Measurements from ENCODE around the gene TARS3. TPM values are rescaled to one million over a fixed set of nuclear protein-coding genes. Genes with fewer than 3 reads are reported as not detected.

TARS3 gene
- total RNA-seq, 1 donor from 2014 or later = 18.4 TPM

DNA sequence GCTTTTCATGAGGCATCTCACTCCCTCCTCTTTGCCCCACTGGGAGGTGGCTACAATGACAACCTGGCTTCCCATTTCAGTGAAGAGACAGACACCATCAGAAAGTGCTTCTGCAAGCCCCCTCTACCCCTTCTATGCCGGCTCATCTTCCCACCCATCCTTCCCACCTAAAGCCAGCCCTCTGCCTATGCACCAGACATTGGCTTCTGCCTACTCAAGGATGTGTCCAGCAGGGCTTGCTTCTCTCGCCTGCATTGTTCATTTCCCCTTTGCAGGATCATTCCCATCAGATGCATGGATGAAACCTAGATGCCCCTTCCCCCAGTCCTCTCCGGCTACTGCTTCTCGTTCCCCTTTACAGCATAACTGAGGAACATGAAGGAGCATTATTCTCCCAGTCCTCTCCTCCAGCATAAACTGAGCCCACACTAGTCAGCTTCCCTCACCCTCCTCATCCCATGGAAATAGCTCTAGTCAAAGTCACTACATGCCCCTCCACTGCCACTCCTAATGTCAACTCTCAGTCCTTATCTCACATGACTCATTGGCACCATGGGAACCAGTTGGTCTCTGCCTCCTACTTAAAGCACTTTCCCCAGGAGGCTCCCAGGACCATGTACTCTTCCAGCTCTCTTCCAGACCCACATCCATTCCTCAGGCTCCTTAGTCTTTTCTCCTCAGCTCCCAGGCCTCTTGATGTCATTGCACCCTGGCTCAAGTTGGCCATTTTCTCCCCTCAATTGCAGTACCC lies 120.0 kb downstream of the TARS3 start:
- no peak for DNase-seq (ENCODE audit: low spot score)

Other genes starting within 250 kb of the TARS3 start
- gene PCSK6, start 234.8 kb downstream of the TARS3 start, total RNA-seq = 14.5 TPM
- 46.6 TPM for gene TM2D3, start 72.1 kb downstream of the TARS3 start, total RNA-seq
- not detected for gene OR4F6, start 79.0 kb upstream of the TARS3 start, total RNA-seq
- gene OR4F15, start 87.7 kb upstream of the TARS3 start, total RNA-seq = not detected